Femur (tissue), 1 donor: ENCODE results near the gene DDAH1.

Experiments
- DNase-seq: peaks from one replicate; pipeline ENCODE4 v3.0.0-alpha.2; 2017

Gene DDAH1

GRCh38 chr1:85323770-85324169 is 141.2 kb downstream of the DDAH1 start:
- no peak for DNase-seq

GRCh38 chr1:85322655-85323054 is 142.3 kb downstream of the DDAH1 start:
- no peak for DNase-seq

- no peak for DNase-seq
Measured at GRCh38 chr1:85321237-85321964, 143.6 kb downstream of the DDAH1 start.

GRCh38 chr1:85320371-85321131 is 144.4 kb downstream of the DDAH1 start:
- no peak for DNase-seq

GRCh38 chr1:85319931-85320330 is 145.0 kb downstream of the DDAH1 start:
- no peak for DNase-seq

GRCh38 chr1:85319491-85319890 is 145.5 kb downstream of the DDAH1 start:
- no peak for DNase-seq

- no peak for DNase-seq
Measured at GRCh38 chr1:85318217-85318616, 146.7 kb downstream of the DDAH1 start.

GRCh38 chr1:85317560-85317959 is 147.4 kb downstream of the DDAH1 start:
- no peak for DNase-seq

- DNase-seq = no peak
Measured at GRCh38 chr1:85316321-85316720, 148.6 kb downstream of the DDAH1 start.

- DNase-seq = no peak
Measured at GRCh38 chr1:85315789-85316188, 149.2 kb downstream of the DDAH1 start.

GRCh38 chr1:85314726-85315125 is 150.2 kb downstream of the DDAH1 start:
- no peak for DNase-seq

- DNase-seq = no peak
Measured at GRCh38 chr1:85313888-85314696, 150.9 kb downstream of the DDAH1 start.

GRCh38 chr1:85311818-85312217 is 153.1 kb downstream of the DDAH1 start:
- DNase-seq = no peak

GRCh38 chr1:85308833-85309350 is 156.1 kb downstream of the DDAH1 start:
- no peak for DNase-seq

GRCh38 chr1:85307987-85308832 is 156.7 kb downstream of the DDAH1 start:
- peak; percentile 94 for DNase-seq

GRCh38 chr1:85306236-85306635 is 158.7 kb downstream of the DDAH1 start:
- DNase-seq = no peak

- no peak for DNase-seq
Measured at GRCh38 chr1:85303440-85304162, 161.4 kb downstream of the DDAH1 start.

- no peak for DNase-seq
Measured at GRCh38 chr1:85300140-85300539, 164.8 kb downstream of the DDAH1 start.

GRCh38 chr1:85297855-85298629 is 166.9 kb downstream of the DDAH1 start:
- DNase-seq = peak; percentile 74

- no peak for DNase-seq
Measured at GRCh38 chr1:85297538-85297854, 167.5 kb downstream of the DDAH1 start.

GRCh38 chr1:85296980-85297379 is 168.0 kb downstream of the DDAH1 start:
- no peak for DNase-seq
